ENCODE measurements around the gene GLI1. TPM values are rescaled to one million over a fixed set of nuclear protein-coding genes. Genes with fewer than 3 reads are reported as not detected.

Gene GLI1
- total RNA-seq, 2 experiments from 2014 or later, result 4.6 to 6.5 TPM

- H3K9me2 ChIP-seq (ENCODE audit: insufficient read depth, low read length), result no peaks in the 10 kb centered on the region
- H3K79me2 ChIP-seq (ENCODE audit: insufficient read depth, low read depth, low read length), result peaks cover 37% of the 10 kb centered on the region
- CTCF ChIA-PET (ENCODE audit: unreplicated experiment), result interaction anchor here (0.9 kb wide), 1 partner anchor 11 kb away, joined by 3 read pairs; no protein-coding TSS in a partner anchor
- H3K4me1 ChIP-seq (ENCODE audit: insufficient read depth, low read length, poor library complexity, severe bottlenecking), result peaks cover 26% of the 10 kb centered on the region
- peak within 1 kb of the TSS; percentile 65 for H3K27ac ChIP-seq (ENCODE audit: low read depth, low read length, poor library complexity, severe bottlenecking)
- peaks cover 48% of the 10 kb centered on the region for H3K36me3 ChIP-seq (ENCODE audit: insufficient read depth, low read length)
- H2AFZ ChIP-seq (ENCODE audit: low read length), result peak within 1 kb of the TSS; percentile 37; the same call in 1 of the 2 replicates
- H3K4me2 ChIP-seq (ENCODE audit: low read length), result peak within 1 kb of the TSS; percentile 86
- TF ChIP-seq EZH2phosphoT487 (IDR thresholded peaks at IDR 0.05; ENCODE audit: borderline replicate concordance, low read depth, low read length) (no peak), CTCF (conservative IDR thresholded peaks at IDR 0.05; ENCODE audit: low read length) (peak; percentile 62)
- intact Hi-C loops (cut with micrococcal nuclease; ENCODE audit: unreplicated experiment), result loop anchor here (1.0 kb wide), 1 partner anchor 33 kb away; the partner anchor contains the start of gene DDIT3
- peak within 1 kb of the TSS; percentile 98 for H3K4me3 ChIP-seq (ENCODE audit: low read depth, low read length, poor library complexity, severe bottlenecking)
- POLR2A ChIA-PET, result interaction anchor here (0.6 to 1.0 kb wide), 2 partner anchors 11 to 213 kb away, joined by 4 to 8 read pairs; no protein-coding TSS in a partner anchor
- BruUV-seq (replicated peaks), result TSS peak; percentile 82
- no peaks in the 10 kb centered on the region for H3K9me3 ChIP-seq (ENCODE audit: low read length)
- no peaks in the 10 kb centered on the region; the same call in 1 of the 2 replicates for H4K20me1 ChIP-seq (ENCODE audit: insufficient read depth, low read length)
- peak; percentile 99 for DNase-seq (ENCODE audit: low spot score)
These were observed 28.2 kb downstream of the GLI1 start, which contains the start of gene MARS1 for GRCh38 chr12:57487597-57488401. Gene MARS1 (plus strand): TSS chr12:57488068. CDS start chr12:57488091, 23 bp downstream.

DNA sequence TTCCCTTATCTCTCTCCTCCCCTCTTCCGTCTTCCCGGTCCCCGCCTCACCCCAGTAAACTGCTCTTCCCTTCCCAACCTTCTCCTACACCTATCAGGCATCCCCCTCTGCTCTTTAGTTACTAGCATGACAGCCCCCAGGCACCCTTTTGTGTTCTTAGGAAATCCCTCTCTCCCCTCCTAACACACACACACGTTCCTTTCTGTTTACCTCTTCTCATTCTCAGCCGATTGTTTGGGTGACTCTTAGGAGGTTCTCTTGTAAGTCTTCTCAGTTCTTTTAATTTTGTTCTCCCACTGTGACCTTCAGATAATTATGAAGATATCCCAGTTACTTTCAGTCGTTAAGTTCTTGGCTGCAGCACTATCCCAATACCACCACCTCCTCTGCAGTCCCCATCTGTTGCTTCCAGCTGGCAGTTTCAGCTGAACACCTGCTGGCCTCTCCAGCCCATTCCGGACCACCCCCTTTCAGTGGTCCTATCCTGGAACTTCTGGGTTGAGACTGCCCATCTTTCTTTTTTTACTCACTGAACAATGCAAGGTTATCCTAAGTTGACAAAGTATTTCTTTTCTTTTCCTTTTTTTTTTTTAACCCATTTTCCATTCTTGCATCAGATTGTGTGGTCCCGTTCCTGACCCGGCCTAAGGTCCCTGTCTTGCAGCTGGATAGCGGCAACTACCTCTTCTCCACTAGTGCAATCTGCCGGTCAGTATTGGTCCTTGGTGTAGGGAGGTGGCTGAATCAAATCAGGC lies 29.0 kb downstream of the GLI1 start:
- Histone ChIP-seq H3K79me2 (ENCODE audit: insufficient read depth, low read depth, low read length) (peaks cover 40% of the 10 kb centered on the region), H2AFZ (ENCODE audit: low read length) (peak overlapping the region; percentile 10; the same call in 1 of the 2 replicates), H3K9me2 (ENCODE audit: insufficient read depth, low read length) (no peaks in the 10 kb centered on the region), H3K36me3 (ENCODE audit: insufficient read depth, low read length) (peaks cover 51% of the 10 kb centered on the region), H3K4me1 (ENCODE audit: insufficient read depth, low read length, poor library complexity, severe bottlenecking) (peaks cover 18% of the 10 kb centered on the region), H3K27ac (ENCODE audit: low read depth, low read length, poor library complexity, severe bottlenecking) (peak overlapping the region; percentile 65), H3K4me2 (ENCODE audit: low read length) (peak overlapping the region; percentile 86), H3K4me3 (ENCODE audit: low read depth, low read length, poor library complexity, severe bottlenecking) (peak overlapping the region; percentile 98), H4K20me1 (ENCODE audit: insufficient read depth, low read length) (no peaks in the 10 kb centered on the region; the same call in 1 of the 2 replicates), H3K9me3 (ENCODE audit: low read length) (no peaks in the 10 kb centered on the region)
- ChIA-PET POLR2A (interaction anchor here (1.0 kb wide), 1 partner anchor 13 kb away, joined by 3 read pairs; no protein-coding TSS in a partner anchor), CTCF (ENCODE audit: unreplicated experiment) (no interaction called here)
- DNase-seq (ENCODE audit: low spot score), result peak; percentile 53
- BruUV-seq (replicated peaks), result TSS peak; percentile 69
- intact Hi-C loops (cut with micrococcal nuclease; ENCODE audit: unreplicated experiment), result no loop called here
- TF ChIP-seq EZH2phosphoT487 (IDR thresholded peaks at IDR 0.05; ENCODE audit: borderline replicate concordance, low read depth, low read length), result no peak
- no peak for TF ChIP-seq CTCF (conservative IDR thresholded peaks at IDR 0.05; ENCODE audit: low read length)
